GM10266 (cell line): ENCODE data around the gene DYNC1I2.
"Not testable (repeated sequence)": the region's sequence is repeated elsewhere in the genome, so short reads cannot be mapped to it uniquely, and the experiment has no call there.

Source experiments
- DNase-seq: peaks from one replicate; pipeline ENCODE4 v3.0.0; 2012; ENCODE audit errors: extremely low spot score
- TF ChIP-seq, protein P1 (sequence below): IDR thresholded peaks from 2 replicates; pipeline ENCODE4 v1.5.1; 2012; ENCODE audit warnings: mild to moderate bottlenecking, low read depth; ENCODE audit not compliant: control insufficient read depth, insufficient read depth; ENCODE audit errors: missing control alignments

DYNC1I2 gene

GRCh38 chr2:171754254-171754939 is 67.1 kb downstream of the DYNC1I2 start:
- DNase-seq = no peak
- TF ChIP-seq, protein P1, sequence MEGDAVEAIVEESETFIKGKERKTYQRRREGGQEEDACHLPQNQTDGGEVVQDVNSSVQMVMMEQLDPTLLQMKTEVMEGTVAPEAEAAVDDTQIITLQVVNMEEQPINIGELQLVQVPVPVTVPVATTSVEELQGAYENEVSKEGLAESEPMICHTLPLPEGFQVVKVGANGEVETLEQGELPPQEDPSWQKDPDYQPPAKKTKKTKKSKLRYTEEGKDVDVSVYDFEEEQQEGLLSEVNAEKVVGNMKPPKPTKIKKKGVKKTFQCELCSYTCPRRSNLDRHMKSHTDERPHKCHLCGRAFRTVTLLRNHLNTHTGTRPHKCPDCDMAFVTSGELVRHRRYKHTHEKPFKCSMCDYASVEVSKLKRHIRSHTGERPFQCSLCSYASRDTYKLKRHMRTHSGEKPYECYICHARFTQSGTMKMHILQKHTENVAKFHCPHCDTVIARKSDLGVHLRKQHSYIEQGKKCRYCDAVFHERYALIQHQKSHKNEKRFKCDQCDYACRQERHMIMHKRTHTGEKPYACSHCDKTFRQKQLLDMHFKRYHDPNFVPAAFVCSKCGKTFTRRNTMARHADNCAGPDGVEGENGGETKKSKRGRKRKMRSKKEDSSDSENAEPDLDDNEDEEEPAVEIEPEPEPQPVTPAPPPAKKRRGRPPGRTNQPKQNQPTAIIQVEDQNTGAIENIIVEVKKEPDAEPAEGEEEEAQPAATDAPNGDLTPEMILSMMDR = no peak

GRCh38 chr2:171758762-171759161 is 71.5 kb downstream of the DYNC1I2 start:
- not testable (repeated sequence) for DNase-seq

DNA sequence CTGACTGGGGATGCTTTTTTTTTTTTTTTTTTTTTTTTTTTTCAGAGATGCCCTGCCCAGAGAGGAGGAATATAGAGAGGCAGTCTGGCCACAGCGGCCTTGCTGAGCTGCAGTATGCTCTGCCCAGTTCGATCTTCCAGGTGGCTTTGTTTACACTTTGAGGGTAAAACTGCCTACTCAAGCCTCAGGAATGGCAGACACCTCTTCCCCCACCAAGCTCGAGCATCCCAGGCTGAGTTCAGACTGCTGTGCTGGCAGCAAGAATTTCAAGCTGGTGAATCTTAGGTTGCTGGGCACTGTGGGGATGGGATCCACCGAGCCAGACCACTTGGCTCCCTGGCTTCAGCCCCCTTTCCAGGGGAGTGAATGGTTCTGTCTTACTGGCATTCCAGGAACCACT is 73.9 kb downstream of the DYNC1I2 start:
- not testable (repeated sequence) for DNase-seq

- TF ChIP-seq, protein P1 = no peak
- no peak for DNase-seq
These were observed 75.8 kb downstream of the DYNC1I2 start for GRCh38 chr2:171762879-171763573.

DNA sequence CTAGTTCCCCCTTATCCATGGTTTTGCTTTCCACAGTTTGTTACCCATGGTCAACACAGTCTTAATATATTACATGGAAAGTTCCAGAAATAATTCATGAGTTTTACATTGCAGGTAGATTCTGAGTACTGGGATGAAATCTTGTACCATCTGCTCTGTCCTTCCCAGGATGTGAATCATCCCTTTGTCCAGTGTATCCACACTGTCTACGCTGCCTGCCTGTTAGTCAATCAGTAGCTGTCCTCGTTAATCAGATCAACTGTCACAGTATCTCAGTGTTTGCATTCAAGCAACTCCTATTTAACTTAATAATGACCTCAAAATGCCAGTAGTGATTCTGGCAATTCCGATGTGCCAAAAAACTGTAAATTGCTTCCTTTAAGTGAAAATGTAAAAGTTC is 76.3 kb downstream of the DYNC1I2 start:
- TF ChIP-seq, protein P1 = no peak
- DNase-seq = no peak

DNA sequence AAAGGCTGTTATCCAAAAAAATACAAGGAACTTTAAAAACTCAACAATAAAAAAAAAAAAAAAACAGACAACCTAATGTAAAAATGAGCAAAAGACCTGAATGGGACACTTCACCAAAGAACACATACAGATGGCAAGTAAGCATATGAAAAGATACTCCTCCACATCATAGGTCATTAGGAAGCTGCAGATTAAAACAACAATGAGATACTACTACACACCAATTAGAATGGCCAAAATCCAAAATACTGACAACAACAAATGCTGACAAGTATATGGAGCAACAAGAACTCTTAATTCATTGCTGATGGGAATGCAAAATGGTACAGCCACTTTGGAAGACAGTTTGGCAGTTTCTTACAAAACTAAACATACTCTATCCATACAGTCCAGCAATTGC is 84.2 kb downstream of the DYNC1I2 start:
- TF ChIP-seq, protein P1 = no peak
- no peak for DNase-seq

DNA sequence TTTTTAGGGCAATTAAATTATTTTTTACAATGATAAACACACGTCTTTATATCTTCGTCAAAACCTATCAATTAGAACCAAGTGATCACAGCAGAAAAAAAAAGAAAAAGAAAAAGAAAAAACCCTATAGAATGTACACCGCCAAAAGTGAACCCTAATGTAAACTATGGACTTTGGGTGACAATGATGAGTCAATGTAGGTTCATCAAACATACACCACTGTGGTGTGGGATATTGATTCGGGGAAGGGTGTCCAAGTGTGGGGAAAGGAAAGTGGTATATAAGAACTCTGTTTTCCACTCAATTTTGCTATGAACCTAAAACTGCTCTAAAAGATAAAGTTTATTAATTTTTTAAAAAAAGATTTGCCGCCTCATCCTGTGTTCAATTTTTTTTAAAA is 85.1 kb downstream of the DYNC1I2 start:
- no peak for DNase-seq
- TF ChIP-seq, protein P1 = no peak

- not testable (repeated sequence) for DNase-seq
These were observed 87.3 kb downstream of the DYNC1I2 start for GRCh38 chr2:171774581-171774980.

- DNase-seq = no peak
- TF ChIP-seq, protein P1 = no peak
These were observed 91.2 kb downstream of the DYNC1I2 start for GRCh38 chr2:171778515-171778914.
